ENCODE data around the gene TPSAB1.
"Not testable (repeated sequence)": the region's sequence is repeated elsewhere in the genome, so short reads cannot be mapped to it uniquely, and the experiment has no call there.

DNA sequence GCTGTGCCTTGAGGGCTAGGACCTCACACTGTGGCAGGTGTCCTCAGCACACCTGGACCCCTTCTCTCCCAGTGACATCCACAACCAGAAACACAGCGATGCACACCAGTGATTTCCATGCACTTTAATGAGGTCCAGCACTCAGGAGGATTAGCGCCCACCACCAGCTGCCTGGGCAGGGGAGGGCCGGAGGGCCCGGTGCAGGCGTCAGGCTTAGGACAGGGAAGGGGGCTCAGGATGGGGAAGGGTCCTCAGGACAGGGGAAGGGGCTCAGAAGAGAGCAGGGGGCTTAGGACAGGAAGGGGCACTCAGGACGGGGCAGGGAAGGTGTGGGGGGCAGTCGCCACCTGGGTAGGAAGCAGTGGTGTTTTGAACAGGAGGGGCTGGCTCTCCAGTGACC lies 12.3 kb upstream of the TPSAB1 start:
- TF ChIP-seq, protein P1, sequence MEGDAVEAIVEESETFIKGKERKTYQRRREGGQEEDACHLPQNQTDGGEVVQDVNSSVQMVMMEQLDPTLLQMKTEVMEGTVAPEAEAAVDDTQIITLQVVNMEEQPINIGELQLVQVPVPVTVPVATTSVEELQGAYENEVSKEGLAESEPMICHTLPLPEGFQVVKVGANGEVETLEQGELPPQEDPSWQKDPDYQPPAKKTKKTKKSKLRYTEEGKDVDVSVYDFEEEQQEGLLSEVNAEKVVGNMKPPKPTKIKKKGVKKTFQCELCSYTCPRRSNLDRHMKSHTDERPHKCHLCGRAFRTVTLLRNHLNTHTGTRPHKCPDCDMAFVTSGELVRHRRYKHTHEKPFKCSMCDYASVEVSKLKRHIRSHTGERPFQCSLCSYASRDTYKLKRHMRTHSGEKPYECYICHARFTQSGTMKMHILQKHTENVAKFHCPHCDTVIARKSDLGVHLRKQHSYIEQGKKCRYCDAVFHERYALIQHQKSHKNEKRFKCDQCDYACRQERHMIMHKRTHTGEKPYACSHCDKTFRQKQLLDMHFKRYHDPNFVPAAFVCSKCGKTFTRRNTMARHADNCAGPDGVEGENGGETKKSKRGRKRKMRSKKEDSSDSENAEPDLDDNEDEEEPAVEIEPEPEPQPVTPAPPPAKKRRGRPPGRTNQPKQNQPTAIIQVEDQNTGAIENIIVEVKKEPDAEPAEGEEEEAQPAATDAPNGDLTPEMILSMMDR (conservative IDR thresholded peaks at IDR 0.05; ENCODE audit: low read length), result not testable (repeated sequence)
- not testable (repeated sequence) for TF ChIP-seq EZH2phosphoT487 (IDR thresholded peaks at IDR 0.05; ENCODE audit: borderline replicate concordance, low read depth, low read length)

All from OCI-LY7 (cell line).